HepG2 (cell line): Measurements from ENCODE around the gene CCDC17. TPM values are rescaled to one million over a fixed set of nuclear protein-coding genes. Genes with fewer than 3 reads are reported as not detected.

Experiments
- CHCHD3 ChIP-seq: sonication (generic); formaldehyde crosslinking; IDR thresholded peaks from 2 replicates; pipeline ENCODE4 v1.8.0; 2022; ENCODE audit warnings: mild to moderate bottlenecking, missing genetic modification reagents, moderate library complexity
- EED ChIP-seq: sonication (generic); formaldehyde crosslinking; IDR thresholded peaks from 2 replicates; pipeline ENCODE4 v1.5.0; 2020; ENCODE audit warnings: mild to moderate bottlenecking, missing genetic modification reagents
- KAT7 ChIP-seq: IDR thresholded peaks from 2 replicates; pipeline ENCODE4 v1.6.1; 2018; ENCODE audit warnings: borderline replicate concordance, missing compliant biosample characterization
- MED1 ChIP-seq: sonication (generic); formaldehyde crosslinking; IDR thresholded peaks from 2 replicates; pipeline ENCODE4 v1.4.0; 2020; ENCODE audit warnings: missing genetic modification reagents
- MTF1 ChIP-seq: sonication (generic); formaldehyde crosslinking; IDR thresholded peaks from 2 replicates; pipeline ENCODE4 v1.5.0; 2020; ENCODE audit warnings: missing genetic modification reagents
- NCOR1 ChIP-seq: fragments of 200-600 bp; sonication (generic); IDR thresholded peaks from 2 replicates; pipeline ENCODE4 v1.7.0; 2017; ENCODE audit warnings: antibody characterized with exemption, low read length, borderline replicate concordance
- PRPF4 ChIP-seq: fragments of 200-400 bp; formaldehyde crosslinking; IDR thresholded peaks from 2 replicates; pipeline ENCODE4 v1.6.1; 2016; ENCODE audit warnings: low read length, low read depth; ENCODE audit not compliant: poor library complexity, severe bottlenecking
- THAP9 ChIP-seq: sonication (generic); formaldehyde crosslinking; IDR thresholded peaks from 2 replicates; pipeline ENCODE4; 2020; ENCODE audit warnings: missing genetic modification reagents, mild to moderate bottlenecking, borderline replicate concordance
- TRIM24 ChIP-seq: sonication (generic); formaldehyde crosslinking; IDR thresholded peaks from 2 replicates; pipeline ENCODE4 v1.8.0; 2022; ENCODE audit warnings: mild to moderate bottlenecking, missing genetic modification reagents
- ZNF281 ChIP-seq: sonication (generic); formaldehyde crosslinking; IDR thresholded peaks from 2 replicates; pipeline ENCODE4 v1.4.0; 2020; ENCODE audit warnings: missing genetic modification reagents, borderline replicate concordance
- polyA plus RNA-seq, 8 experiments: library from polyadenylated mRNA; depleted of rRNA in 3 of 8; stranded (reverse) in 7 of 8; unstranded in 1 of 8; fragments of >200 nt; fragmentation: Illumina TruSeq in 4 of 8; extraction: Trizol in 4 of 8; gene quantifications; 2 replicates each; pipeline versions ENCODE4 v1.2.1 to v1.2.3, GENCODE V29; 2011 to 2016; ENCODE audit warnings: low read depth in 4 of 8, missing spikeins in 1 of 8, mixed read lengths in 1 of 8; ENCODE audit not compliant: insufficient read depth in 1 of 8
- total RNA-seq, 5 experiments: library from RNA; depleted of rRNA; stranded (reverse); fragments of >200 nt; fragmentation: Illumina TruSeq; extraction: Trizol; gene quantifications; 2 replicates each; pipeline ENCODE4 v1.2.3, GENCODE V29; 2016; ENCODE audit warnings: low read depth in 1 of 5
- TF ChIP-seq, protein P1 (sequence below): sonication (generic); formaldehyde crosslinking; IDR thresholded peaks from 2 replicates; pipeline ENCODE4 v1.9.0; 2021; ENCODE audit warnings: mild to moderate bottlenecking, missing genetic modification reagents

The CCDC17 gene
- total and polyA plus RNA-seq, 2 of the 13 experiments (the other 11 are each of a cell fraction or from before 2014, with no cell fraction given), result 1.5 to 3.3 TPM

DNA sequence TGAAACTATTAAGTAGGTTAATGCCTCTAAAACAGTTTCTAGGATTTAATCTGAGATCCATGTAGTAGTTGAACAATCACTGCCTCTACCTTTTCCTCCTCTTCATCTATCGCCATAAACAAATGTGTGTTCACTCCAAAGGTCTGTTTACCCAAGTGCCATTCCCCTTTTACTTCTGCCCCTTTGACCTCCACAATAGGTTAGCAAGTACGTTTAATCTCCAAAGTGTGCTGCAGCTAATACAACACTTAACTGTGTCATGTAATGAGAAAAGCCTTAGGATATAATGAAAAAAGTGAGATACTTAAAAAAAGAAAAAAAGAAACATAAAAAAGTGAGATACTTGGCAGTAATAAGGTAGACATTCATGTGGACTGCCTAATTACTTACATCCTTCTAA, 34.3 kb upstream of the CCDC17 start (continued):
- TF ChIP-seq, protein P1, sequence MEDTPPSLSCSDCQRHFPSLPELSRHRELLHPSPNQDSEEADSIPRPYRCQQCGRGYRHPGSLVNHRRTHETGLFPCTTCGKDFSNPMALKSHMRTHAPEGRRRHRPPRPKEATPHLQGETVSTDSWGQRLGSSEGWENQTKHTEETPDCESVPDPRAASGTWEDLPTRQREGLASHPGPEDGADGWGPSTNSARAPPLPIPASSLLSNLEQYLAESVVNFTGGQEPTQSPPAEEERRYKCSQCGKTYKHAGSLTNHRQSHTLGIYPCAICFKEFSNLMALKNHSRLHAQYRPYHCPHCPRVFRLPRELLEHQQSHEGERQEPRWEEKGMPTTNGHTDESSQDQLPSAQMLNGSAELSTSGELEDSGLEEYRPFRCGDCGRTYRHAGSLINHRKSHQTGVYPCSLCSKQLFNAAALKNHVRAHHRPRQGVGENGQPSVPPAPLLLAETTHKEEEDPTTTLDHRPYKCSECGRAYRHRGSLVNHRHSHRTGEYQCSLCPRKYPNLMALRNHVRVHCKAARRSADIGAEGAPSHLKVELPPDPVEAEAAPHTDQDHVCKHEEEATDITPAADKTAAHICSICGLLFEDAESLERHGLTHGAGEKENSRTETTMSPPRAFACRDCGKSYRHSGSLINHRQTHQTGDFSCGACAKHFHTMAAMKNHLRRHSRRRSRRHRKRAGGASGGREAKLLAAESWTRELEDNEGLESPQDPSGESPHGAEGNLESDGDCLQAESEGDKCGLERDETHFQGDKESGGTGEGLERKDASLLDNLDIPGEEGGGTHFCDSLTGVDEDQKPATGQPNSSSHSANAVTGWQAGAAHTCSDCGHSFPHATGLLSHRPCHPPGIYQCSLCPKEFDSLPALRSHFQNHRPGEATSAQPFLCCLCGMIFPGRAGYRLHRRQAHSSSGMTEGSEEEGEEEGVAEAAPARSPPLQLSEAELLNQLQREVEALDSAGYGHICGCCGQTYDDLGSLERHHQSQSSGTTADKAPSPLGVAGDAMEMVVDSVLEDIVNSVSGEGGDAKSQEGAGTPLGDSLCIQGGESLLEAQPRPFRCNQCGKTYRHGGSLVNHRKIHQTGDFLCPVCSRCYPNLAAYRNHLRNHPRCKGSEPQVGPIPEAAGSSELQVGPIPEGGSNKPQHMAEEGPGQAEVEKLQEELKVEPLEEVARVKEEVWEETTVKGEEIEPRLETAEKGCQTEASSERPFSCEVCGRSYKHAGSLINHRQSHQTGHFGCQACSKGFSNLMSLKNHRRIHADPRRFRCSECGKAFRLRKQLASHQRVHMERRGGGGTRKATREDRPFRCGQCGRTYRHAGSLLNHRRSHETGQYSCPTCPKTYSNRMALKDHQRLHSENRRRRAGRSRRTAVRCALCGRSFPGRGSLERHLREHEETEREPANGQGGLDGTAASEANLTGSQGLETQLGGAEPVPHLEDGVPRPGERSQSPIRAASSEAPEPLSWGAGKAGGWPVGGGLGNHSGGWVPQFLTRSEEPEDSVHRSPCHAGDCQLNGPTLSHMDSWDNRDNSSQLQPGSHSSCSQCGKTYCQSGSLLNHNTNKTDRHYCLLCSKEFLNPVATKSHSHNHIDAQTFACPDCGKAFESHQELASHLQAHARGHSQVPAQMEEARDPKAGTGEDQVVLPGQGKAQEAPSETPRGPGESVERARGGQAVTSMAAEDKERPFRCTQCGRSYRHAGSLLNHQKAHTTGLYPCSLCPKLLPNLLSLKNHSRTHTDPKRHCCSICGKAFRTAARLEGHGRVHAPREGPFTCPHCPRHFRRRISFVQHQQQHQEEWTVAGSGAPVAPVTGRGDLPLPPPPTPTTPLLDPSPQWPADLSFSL, result no peak
- TF ChIP-seq NCOR1, result no peak
- TF ChIP-seq TRIM24 (CRISPR knock-in tag), result no peak
- TF ChIP-seq MTF1 (CRISPR knock-in tag), result no peak
- TF ChIP-seq ZNF281 (CRISPR knock-in tag), result no peak
- TF ChIP-seq EED (CRISPR knock-in tag), result no peak
- TF ChIP-seq PRPF4, result no peak
- TF ChIP-seq THAP9 (CRISPR knock-in tag), result no peak
- no peak for TF ChIP-seq CHCHD3
- no peak for TF ChIP-seq KAT7 (CRISPR knock-in tag)
- TF ChIP-seq MED1 (CRISPR knock-in tag), result peak; percentile 61
